ENCODE results near the gene TMEM9. TPM values are rescaled to one million over a fixed set of nuclear protein-coding genes. Genes with fewer than 3 reads are reported as not detected.

The TMEM9 gene
- total RNA-seq, 1 donor from 2014 or later = 109 TPM

DNA sequence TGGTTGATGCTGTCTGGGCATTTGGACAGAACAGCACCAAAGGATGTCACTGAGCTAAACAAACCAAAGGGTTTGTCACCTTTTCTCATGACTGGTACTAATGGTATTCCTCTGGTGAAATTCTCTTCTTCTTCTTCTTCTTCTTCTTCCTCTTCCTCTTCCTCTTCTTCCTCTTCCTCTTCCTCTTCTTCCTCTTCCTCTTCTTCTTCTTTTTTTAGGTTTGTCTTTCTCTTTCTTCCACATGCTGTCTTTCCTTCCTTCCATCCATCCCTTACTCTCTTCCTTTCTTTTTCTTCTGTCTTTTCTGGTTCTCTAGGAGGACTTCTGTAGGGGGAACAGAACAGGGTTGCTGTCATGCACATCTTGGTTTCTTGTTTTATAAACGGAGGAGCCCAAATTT is 27.0 kb upstream of the TMEM9 start:
- H3K4me3 ChIP-seq = no peak overlapping the region
- H3K27ac ChIP-seq = no peak overlapping the region
- H3F3A ChIP-seq (ENCODE audit: low read depth) = no peaks in the 10 kb centered on the region
- H3K27me3 Mint-ChIP-seq (ENCODE audit: insufficient read depth, low read depth) = peaks cover 21% of the 10 kb centered on the region
- H3K4me1 Mint-ChIP-seq = peaks cover 12% of the 10 kb centered on the region
- no peaks in the 10 kb centered on the region for H3K36me3 Mint-ChIP-seq
- no peak overlapping the region for H3K4me2 ChIP-seq
- H3K79me2 ChIP-seq (ENCODE audit: low read depth) = no peaks in the 10 kb centered on the region
- no peak overlapping the region for H3K9ac ChIP-seq
- TF ChIP-seq EZH2phosphoT487 (IDR thresholded peaks at IDR 0.05) = no peak
- TF ChIP-seq EZH2 (IDR thresholded peaks at IDR 0.05) = no peak
- TF ChIP-seq, protein P1, sequence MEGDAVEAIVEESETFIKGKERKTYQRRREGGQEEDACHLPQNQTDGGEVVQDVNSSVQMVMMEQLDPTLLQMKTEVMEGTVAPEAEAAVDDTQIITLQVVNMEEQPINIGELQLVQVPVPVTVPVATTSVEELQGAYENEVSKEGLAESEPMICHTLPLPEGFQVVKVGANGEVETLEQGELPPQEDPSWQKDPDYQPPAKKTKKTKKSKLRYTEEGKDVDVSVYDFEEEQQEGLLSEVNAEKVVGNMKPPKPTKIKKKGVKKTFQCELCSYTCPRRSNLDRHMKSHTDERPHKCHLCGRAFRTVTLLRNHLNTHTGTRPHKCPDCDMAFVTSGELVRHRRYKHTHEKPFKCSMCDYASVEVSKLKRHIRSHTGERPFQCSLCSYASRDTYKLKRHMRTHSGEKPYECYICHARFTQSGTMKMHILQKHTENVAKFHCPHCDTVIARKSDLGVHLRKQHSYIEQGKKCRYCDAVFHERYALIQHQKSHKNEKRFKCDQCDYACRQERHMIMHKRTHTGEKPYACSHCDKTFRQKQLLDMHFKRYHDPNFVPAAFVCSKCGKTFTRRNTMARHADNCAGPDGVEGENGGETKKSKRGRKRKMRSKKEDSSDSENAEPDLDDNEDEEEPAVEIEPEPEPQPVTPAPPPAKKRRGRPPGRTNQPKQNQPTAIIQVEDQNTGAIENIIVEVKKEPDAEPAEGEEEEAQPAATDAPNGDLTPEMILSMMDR (IDR thresholded peaks at IDR 0.05) = no peak
- H3K27me3 ChIP-seq = no peaks in the 10 kb centered on the region
- no peak overlapping the region for H3K4me3 Mint-ChIP-seq
- no peaks in the 10 kb centered on the region for H4K20me1 ChIP-seq (ENCODE audit: low read depth)
- no peak for DNase-seq (ENCODE audit: low spot score)
- H3K36me3 ChIP-seq = no peaks in the 10 kb centered on the region
- H3K9me3 ChIP-seq (ENCODE audit: low read depth) = no peaks in the 10 kb centered on the region
- peaks cover 8% of the 10 kb centered on the region for H3K9me3 Mint-ChIP-seq
- no peak overlapping the region for H2AFZ ChIP-seq (replicated peaks)
- H3K27ac Mint-ChIP-seq = no peak overlapping the region
- H3K4me1 ChIP-seq = no peaks in the 10 kb centered on the region

DNA sequence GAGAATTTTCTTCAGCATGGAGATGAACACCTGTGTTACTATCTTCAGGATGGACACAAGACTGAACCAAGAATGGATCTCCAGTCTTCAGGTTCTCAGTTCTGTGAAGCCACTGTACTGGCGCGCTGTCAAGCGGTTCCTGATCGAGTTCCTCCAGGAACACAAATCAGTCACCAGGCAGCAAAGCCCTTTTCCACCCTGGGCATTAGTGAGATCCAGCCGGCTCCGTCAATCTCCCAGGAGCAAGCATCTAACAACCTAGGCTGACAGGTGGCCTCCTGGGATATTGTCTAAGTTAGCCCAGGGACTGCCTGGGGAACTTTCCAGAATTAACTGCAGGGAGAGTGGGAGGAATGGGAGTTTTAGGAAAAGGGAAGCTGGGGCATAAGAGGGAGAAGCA is 26.6 kb upstream of the TMEM9 start:
- Histone ChIP-seq H3F3A (ENCODE audit: low read depth) (no peaks in the 10 kb centered on the region), H3K4me2 (no peak overlapping the region), H3K27ac (no peak overlapping the region), H3K36me3 (no peaks in the 10 kb centered on the region), H3K9me3 (ENCODE audit: low read depth) (no peaks in the 10 kb centered on the region), H2AFZ (replicated peaks) (no peak overlapping the region), H4K20me1 (ENCODE audit: low read depth) (no peaks in the 10 kb centered on the region), H3K27me3 (no peaks in the 10 kb centered on the region), H3K79me2 (ENCODE audit: low read depth) (no peaks in the 10 kb centered on the region), H3K4me1 (no peaks in the 10 kb centered on the region), H3K9ac (no peak overlapping the region), H3K4me3 (no peak overlapping the region)
- no peaks in the 10 kb centered on the region for H3K36me3 Mint-ChIP-seq
- H3K27ac Mint-ChIP-seq = no peak overlapping the region
- DNase-seq (ENCODE audit: low spot score) = no peak
- H3K4me3 Mint-ChIP-seq = no peak overlapping the region
- TF ChIP-seq EZH2 (IDR thresholded peaks at IDR 0.05) = no peak
- TF ChIP-seq EZH2phosphoT487 (IDR thresholded peaks at IDR 0.05) = no peak
- TF ChIP-seq, protein P1 (IDR thresholded peaks at IDR 0.05) = no peak
- H3K4me1 Mint-ChIP-seq = peaks cover 12% of the 10 kb centered on the region
- H3K27me3 Mint-ChIP-seq (ENCODE audit: insufficient read depth, low read depth) = peaks cover 21% of the 10 kb centered on the region
- peaks cover 8% of the 10 kb centered on the region for H3K9me3 Mint-ChIP-seq

DNA sequence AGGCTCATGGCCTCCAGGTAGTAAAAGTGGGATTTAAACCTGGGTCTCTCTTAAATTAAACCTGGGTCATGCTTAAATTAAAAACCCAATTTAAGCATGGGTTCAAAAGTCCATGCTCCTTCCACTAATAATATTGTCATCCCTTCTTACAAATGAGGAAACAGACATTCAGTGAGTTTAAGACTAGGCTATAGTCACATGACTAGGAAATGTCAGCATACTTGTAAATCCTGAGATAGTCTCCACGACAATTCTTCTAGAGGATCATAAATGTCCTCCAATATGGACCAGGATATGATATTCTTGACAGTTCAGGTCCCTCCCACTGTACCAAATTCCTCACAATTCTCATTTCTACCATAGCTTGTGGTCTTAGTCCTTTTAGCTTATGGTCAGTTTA is 25.9 kb upstream of the TMEM9 start:
- Histone ChIP-seq H3K27ac (no peak overlapping the region), H3K36me3 (no peaks in the 10 kb centered on the region), H4K20me1 (ENCODE audit: low read depth) (no peaks in the 10 kb centered on the region), H3K9ac (no peak overlapping the region), H3K4me3 (no peak overlapping the region), H3K79me2 (ENCODE audit: low read depth) (no peaks in the 10 kb centered on the region), H2AFZ (replicated peaks) (no peak overlapping the region), H3K4me2 (no peak overlapping the region), H3K4me1 (no peaks in the 10 kb centered on the region), H3K27me3 (no peaks in the 10 kb centered on the region), H3F3A (ENCODE audit: low read depth) (no peaks in the 10 kb centered on the region), H3K9me3 (ENCODE audit: low read depth) (no peaks in the 10 kb centered on the region)
- Mint-ChIP-seq H3K4me1 (peaks cover 12% of the 10 kb centered on the region), H3K9me3 (peaks cover 8% of the 10 kb centered on the region), H3K27me3 (ENCODE audit: insufficient read depth, low read depth) (peaks cover 23% of the 10 kb centered on the region), H3K27ac (no peak overlapping the region), H3K36me3 (no peaks in the 10 kb centered on the region), H3K4me3 (no peak overlapping the region)
- TF ChIP-seq, protein P1 (IDR thresholded peaks at IDR 0.05) = no peak
- TF ChIP-seq EZH2 (IDR thresholded peaks at IDR 0.05) (no peak), EZH2phosphoT487 (IDR thresholded peaks at IDR 0.05) (no peak)
- DNase-seq (ENCODE audit: low spot score) = no peak

All from neural progenitor cell (in vitro differentiated cells).